Forelimb muscle (tissue), 1 donor: Measurements from ENCODE around the gene FBXW9. TPM values are rescaled to one million over a fixed set of nuclear protein-coding genes. Genes with fewer than 3 reads are reported as not detected.
"Not testable (repeated sequence)": the region's sequence is repeated elsewhere in the genome, so short reads cannot be mapped to it uniquely, and the experiment has no call there.

Source experiments
- DNase-seq: peaks from one replicate; pipeline ENCODE4 v3.0.0-alpha.2; 2013; ENCODE audit warnings: low read depth
- polyA plus RNA-seq: library from polyadenylated mRNA; unstranded; fragments of 120-200 nt; gene quantifications from one replicate; pipeline ENCODE4 v1.2.1, GENCODE V29; 2013; ENCODE audit not compliant: insufficient read length

Gene FBXW9
- polyA plus RNA-seq, 1 donor, result 3.7 TPM

DNA sequence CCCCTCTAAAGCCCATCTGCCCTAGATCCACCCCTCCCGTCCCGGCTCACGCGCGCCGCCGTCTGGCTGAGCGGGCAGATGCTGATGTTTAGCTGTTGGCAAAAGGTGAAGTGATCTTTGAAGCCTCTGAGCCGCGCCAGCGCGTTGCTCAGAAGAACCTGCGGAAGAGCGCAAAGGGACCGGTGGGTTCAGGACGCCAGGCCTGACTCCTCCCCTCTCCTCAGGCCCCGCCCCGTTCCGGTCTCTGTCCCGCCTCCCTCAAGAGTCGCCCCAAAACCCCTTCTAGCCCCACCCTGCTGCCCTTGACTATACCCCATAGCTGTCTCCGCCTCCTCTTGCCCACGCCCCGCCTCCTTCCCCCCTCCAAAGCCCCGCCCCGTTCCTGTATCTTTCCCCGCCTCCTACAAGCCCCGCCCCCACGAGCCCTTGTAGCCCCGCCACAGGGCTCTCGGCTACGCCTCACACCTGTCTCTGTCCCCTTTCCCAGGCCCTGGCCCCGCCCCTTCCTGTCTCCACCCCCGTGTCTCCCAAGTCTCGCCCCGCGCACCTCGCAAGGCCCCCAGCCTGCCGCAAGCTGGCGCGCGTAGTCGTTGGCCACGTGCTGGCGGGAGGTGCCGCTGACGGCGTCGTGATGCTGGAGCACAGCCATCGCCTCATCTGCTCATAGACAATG lies 39.4 kb downstream of the FBXW9 start:
- no peak for DNase-seq

DNA sequence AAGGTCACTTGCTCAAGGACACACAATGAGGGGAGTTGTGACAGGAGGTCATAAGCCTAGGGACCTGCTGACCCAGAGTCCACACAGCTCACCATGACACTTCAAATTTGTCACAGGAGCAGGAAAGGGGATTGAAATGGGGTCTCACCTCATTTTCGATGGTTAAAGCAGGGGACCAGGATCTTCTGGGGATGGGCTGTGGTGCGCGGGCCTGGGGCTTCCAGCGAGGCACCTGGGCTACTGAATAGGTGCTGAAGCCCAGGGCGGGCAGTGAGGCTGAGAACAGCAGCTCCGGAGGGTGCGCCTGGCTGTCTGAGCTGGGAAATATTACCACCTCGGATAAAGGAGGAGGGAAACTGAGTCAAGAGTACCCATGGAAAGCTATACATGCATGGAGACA lies 40.9 kb downstream of the FBXW9 start:
- no peak for DNase-seq

DNA sequence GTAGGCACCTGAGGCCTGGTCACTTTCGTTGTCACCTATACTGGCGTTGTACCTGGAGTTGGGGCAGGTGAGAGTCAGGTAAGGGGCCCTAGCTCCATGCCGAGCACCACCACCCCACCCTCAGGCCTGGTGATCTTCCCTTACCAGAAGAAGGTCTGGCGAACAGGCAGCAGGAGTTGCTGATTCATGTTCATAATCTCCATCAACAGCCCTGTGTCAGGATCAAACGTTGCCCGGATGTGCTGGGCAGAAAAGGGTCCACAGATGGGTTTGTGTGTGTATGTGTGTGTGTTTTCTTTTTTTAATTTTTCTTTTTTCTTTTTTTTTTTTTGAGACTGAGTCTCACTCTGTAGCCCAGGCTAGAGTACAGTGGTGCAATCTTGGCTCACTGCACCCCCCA lies 44.2 kb downstream of the FBXW9 start:
- no peak for DNase-seq

DNA sequence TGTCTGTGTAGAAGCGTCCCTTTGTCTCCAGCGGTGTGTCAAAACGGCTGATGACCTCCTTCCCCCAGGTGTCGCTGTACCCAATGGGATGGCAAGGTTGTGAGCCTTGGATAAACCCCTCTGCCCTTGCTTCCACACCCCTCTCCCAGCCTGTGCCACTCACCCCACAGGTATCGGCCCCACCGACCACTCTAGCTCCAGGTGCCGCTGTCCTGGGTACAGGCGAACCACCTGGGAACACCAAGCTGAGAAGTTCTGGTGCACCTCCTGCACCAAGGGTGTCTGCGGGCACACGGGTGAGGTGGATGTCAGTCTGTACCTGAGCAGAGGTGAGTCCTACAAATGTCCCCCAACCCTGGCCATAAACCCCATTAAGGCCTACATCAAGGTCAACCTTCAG lies 46.5 kb downstream of the FBXW9 start:
- DNase-seq, result no peak

DNA sequence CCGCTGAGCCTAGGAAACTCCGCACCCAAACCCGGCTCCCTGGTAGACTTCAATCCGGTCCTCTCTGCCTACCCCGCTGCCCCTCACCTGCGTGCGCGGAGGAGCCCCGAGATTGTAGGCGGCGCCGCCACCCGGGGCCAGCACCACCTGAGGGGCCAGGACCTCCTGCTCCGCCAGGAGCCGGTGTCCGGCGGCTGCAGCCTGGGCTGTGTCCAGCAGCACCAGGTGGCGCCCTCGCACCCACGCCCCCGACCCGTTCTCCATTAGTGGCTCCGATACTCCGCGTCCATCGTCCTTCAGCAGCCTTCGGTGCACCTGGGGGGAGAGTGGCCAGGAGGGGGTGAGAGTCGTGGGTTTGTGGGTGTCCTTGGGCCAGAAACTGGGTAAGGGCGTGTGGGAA lies 48.3 kb downstream of the FBXW9 start:
- no peak for DNase-seq

DNA sequence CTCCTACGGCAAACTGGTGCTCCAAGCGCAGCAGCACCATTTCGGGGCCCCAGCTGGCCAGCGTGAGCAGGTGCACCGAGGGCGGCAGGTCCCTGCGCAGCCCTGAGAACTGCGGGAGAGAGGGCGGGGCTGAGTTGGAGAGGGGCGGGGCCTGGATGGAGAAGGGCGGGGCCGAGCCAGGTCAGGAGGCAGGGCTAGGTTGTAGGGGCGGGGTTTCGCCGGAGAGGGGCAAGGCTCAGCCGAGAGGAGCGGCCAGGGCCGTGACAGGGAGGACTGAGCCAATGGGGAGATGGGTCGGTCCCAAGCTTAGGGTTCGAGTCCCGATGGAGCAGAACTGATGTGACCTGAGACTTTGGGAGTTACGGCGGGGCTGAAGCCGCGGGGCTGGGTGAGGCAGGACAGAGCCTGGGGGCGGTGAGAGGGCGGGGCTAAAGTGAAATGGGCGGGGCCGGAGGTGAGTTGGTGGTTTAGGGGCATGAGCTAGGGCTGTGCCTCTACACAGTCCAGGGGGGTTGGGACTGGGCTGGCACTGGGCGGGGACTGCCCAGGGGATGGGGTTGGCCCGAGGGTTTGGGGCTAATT lies 48.9 kb downstream of the FBXW9 start:
- DNase-seq, result no peak

DNA sequence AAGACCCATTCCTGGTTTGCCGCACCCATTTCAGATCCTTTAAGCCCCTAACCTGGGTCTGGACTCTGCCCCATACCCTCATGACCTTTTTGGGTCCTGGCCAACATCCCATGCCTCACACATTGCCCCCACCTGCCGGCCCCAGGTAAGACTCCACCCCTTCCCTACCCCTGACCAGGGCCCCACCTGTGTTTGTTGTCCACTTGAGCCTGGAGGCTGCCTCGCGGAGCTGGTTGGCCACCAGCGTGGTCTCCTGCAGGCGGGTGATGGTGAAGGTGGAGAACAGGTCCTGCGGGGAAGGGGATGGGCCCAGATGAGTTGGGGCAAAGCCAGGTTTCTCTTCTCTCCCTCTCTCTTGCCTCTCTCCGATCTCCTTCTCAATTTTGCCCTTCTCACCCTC lies 49.4 kb downstream of the FBXW9 start:
- DNase-seq, result no peak

DNA sequence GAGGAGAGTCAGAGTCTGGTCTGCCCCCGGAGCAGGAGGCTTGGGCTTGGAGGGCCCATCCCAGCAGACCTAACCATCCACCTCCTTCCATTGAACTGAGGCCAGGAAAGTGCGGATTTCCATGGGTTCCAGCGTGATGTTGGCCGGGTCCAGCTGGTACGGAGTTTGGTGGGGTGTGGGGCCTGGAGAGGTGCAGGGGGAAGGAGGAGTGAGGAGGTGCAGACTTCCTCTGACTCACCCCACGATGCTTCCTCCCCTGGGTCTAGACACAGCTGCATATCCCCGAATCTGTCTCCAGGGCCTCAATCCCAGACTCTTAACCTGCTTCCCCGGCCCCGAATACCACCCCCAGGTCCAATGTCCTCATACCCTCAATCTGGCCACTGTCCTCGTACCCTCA lies 49.9 kb downstream of the FBXW9 start:
- no peak for DNase-seq

DNA sequence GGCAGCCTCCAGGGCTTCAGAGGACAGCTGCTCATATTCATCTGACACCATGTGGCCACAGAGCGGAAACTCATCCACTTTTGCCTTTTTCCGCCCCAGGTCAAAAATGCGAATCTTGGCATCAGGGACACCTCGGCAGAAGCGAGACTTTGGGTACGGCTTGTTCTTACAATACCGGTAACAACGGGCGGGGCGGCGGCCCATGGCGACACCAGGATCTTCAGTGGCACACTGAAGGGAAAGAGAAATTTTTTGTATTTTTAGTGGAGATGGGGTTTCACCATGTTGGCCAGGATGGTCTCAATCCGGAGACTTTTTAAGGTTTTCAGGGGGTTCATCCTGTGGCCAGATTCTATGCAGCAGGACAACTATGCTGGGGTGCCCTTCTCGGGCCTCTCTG lies 52.7 kb downstream of the FBXW9 start:
- DNase-seq, result not testable (repeated sequence)

DNA sequence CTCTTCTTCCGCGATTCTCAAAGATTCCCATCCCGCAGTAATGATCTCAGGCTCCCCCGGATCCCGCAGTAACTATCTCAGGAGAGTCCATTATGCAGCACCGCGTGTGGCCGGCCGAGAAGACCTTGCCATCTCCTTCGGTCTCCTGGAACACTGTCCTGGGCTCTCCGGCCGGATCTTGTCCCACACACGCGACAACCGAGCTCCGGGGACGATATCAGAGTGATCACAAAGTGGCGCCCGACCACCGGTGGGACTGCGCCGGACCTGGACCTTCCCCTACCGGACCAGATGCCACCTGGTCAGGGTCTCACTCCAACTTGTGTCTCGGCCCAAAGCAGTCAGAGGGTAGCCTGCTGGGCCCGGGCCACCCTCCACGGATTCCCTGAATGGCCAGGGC lies 53.9 kb downstream of the FBXW9 start:
- no peak for DNase-seq

DNA sequence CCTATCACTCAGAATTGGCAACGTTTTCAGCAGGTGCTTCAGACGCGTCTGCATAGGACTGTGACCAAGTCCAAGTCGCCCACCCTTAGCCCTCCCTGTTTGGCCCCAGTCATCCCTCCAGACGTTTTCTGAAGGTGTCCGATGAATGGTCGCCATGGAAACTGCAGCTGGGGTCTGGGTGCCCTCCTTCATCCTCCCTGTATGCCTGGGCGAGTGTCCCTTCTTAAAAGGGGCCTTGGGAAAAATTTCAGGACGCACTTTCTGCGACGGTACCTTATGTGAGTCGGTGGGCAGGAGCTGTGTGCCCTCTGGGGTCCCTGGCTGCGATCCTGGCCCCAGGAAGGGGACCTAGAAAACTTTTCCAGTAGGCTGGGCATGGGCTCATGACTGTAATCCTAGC lies 55.0 kb downstream of the FBXW9 start:
- no peak for DNase-seq

DNA sequence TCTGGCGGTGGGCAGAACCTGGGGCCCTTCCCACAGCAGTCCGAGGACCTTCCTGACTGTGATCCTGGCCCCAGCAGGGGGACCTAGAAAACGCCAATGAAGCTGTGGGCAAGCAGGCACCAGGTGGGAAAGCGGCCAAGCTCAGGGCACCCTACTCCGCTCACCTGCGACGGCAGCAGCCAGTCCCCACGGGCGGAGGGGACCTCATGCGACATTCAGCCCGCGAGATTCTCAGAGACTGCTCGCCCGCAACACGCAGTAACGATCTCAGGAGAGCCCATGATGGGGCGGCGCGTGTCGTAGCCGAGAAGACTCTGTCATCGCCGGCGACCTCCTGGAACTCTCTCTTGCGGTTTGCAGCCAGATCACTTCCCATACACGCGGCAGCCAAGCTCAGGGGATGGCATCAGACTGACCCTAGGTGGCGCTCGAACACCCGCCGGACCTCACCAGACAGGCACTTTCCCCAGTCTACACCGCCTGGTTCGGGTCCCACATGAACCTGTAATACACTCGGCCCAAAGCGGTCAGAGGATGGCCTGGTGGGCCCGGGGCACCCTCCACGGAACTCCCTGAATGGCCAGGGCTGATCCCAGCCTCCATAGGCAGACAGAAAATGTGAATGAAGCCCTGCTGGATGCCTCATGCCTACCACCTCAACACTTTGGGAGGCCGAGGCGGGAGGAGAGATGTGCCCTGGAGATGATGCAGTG lies 56.4 kb downstream of the FBXW9 start:
- DNase-seq, result peak; percentile 26

Other genes with a start within 250 kb of the FBXW9 start
- gene ZNF709, start 211.8 kb downstream of the FBXW9 start, polyA plus RNA-seq, result 2.7 TPM
- 4.6 TPM for gene ZNF564, start 145.1 kb downstream of the FBXW9 start, polyA plus RNA-seq
- gene ZNF490, start 85.8 kb downstream of the FBXW9 start, polyA plus RNA-seq, result 2.6 TPM
- 14.4 TPM for gene ZNF791, start 85.7 kb downstream of the FBXW9 start, polyA plus RNA-seq
- gene MAN2B1, start 29.9 kb downstream of the FBXW9 start, polyA plus RNA-seq, result 23.4 TPM
- gene WDR83, start 29.8 kb downstream of the FBXW9 start, polyA plus RNA-seq, result 12.4 TPM
- gene DHPS, start 14.8 kb downstream of the FBXW9 start, polyA plus RNA-seq, result 58.9 TPM
- not detected for gene GNG14, start 8.6 kb downstream of the FBXW9 start, polyA plus RNA-seq
- gene TNPO2, start 27.3 kb upstream of the FBXW9 start, polyA plus RNA-seq, result 53.9 TPM
- 199 TPM for gene TRIR, start 38.1 kb upstream of the FBXW9 start, polyA plus RNA-seq
- 42.4 TPM for gene GET3, start 40.9 kb upstream of the FBXW9 start, polyA plus RNA-seq
- not detected for gene BEST2, start 55.2 kb upstream of the FBXW9 start, polyA plus RNA-seq
- 30.9 TPM for gene HOOK2, start 78.9 kb upstream of the FBXW9 start, polyA plus RNA-seq
- gene JUNB, start 94.9 kb upstream of the FBXW9 start, polyA plus RNA-seq, result 32.1 TPM
- gene PRDX2, start 105.2 kb upstream of the FBXW9 start, polyA plus RNA-seq, result 162 TPM
- 3.0 TPM for gene THSD8, start 105.4 kb upstream of the FBXW9 start, polyA plus RNA-seq
- gene RNASEH2A, start 110.0 kb upstream of the FBXW9 start, polyA plus RNA-seq, result 17.3 TPM
- gene RTBDN, start 137.9 kb upstream of the FBXW9 start, polyA plus RNA-seq, result not detected
- gene MAST1, start 141.9 kb upstream of the FBXW9 start, polyA plus RNA-seq, result 0.52 TPM
- 8.2 TPM for gene DNASE2, start 184.8 kb upstream of the FBXW9 start, polyA plus RNA-seq
- gene KLF1, start 190.6 kb upstream of the FBXW9 start, polyA plus RNA-seq, result 0.42 TPM
- 39.4 TPM for gene GCDH, start 194.5 kb upstream of the FBXW9 start, polyA plus RNA-seq
- 3.9 TPM for gene SYCE2, start 222.7 kb upstream of the FBXW9 start, polyA plus RNA-seq
- gene FARSA, start 237.1 kb upstream of the FBXW9 start, polyA plus RNA-seq, result 42.6 TPM
- 312 TPM for gene CALR, start 242.0 kb upstream of the FBXW9 start, polyA plus RNA-seq
- gene RAD23A, start 249.2 kb upstream of the FBXW9 start, polyA plus RNA-seq, result 137 TPM